Body of pancreas (tissue), 4 donors: ENCODE results near the gene GPR176. TPM values are rescaled to one million over a fixed set of nuclear protein-coding genes. Genes with fewer than 3 reads are reported as not detected.

Experiments
- ATAC-seq: fragments of 150-250 bp; one replicate; pipeline ENCODE4 v1.9.1; 2016
- DNase-seq, 4 donors: peaks; one replicate each; pipeline ENCODE4 v3.0.0-alpha.2; 2019
- H3K27ac ChIP-seq, 4 donors: fragments of 200-600 bp; sonication (generic); 1 replicate in 3 of 4; 2 replicates in 1 of 4; pipeline versions ENCODE4 v1.5.1 to v1.6.1; 2016 to 2019; ENCODE audit warnings: mild to moderate bottlenecking in 1 of 4, mixed read lengths in 1 of 4, moderate library complexity in 1 of 4
- H3K27me3 ChIP-seq, 2 donors: fragments of 200-600 bp; sonication (generic); one replicate each; pipeline ENCODE4 v1.6.0; 2016; ENCODE audit warnings: mild to moderate bottlenecking in 1 of 2
- H3K36me3 ChIP-seq, 2 donors: fragments of 200-600 bp; sonication (generic); replicated peaks in 1 of 2; 2 replicates each; pipeline ENCODE4 v1.5.1; 2016; ENCODE audit warnings: low read depth in 2 of 2; ENCODE audit not compliant: insufficient read depth in 1 of 2
- H3K4me1 ChIP-seq: fragments of 200-600 bp; sonication (generic); one replicate; pipeline ENCODE4 v1.6.0; 2016
- H3K4me3 ChIP-seq, 2 donors: fragments of 200-600 bp; sonication (generic); 1 replicate in 1 of 2; 2 replicates in 1 of 2; pipeline ENCODE4 v1.5.1; 2016 to 2019
- H3K9me3 ChIP-seq, 3 donors: fragments of 200-600 bp; sonication (generic); 1 replicate in 2 of 3; 2 replicates in 1 of 3; pipeline ENCODE4 v1.5.1; 2016
- CTCF ChIP-seq, 7 experiments: fragments of 450-650 bp in 4 of 7; fragments of 200-600 bp in 3 of 7; sonication (generic) in 3 of 7; IDR thresholded peaks; one replicate each; pipeline ENCODE4 v1.5.1; 2016 to 2019; ENCODE audit warnings: antibody characterized with exemption in 7 of 7
- POLR2A ChIP-seq, 3 donors: fragments of 450-650 bp; IDR thresholded peaks; one replicate each; pipeline ENCODE4 v1.6.1; 2016; ENCODE audit warnings: antibody characterized with exemption in 3 of 3, mild to moderate bottlenecking in 2 of 3
- WGBS, 2 donors: methylation state at CpG; one replicate each; pipeline ENCODE4 v1.1.5; 2017; 5-methylcytosine and 5-hydroxymethylcytosine counted together
- intact Hi-C: fragments of 100-400 bp; cut with DNase I; formaldehyde crosslinking; loops from one replicate; pipeline ENCODE4 v1.15.1; 2023
- total RNA-seq, 2 donors: library from RNA; depleted of rRNA; stranded (reverse); fragments of >200 nt; gene quantifications; one replicate each; pipeline ENCODE4 v1.1.0, GENCODE V29; 2016

Gene GPR176
- total RNA-seq, 2 donors from 2014 or later: 4.7 TPM; not detected in 1

- intact Hi-C loops: no loop called here
- no peaks in the 10 kb centered on the region for H3K4me1 ChIP-seq
- H3K9me3 ChIP-seq: no peaks in the 10 kb centered on the region
- no peak for ATAC-seq
- H3K27ac ChIP-seq: no peak overlapping the region
- no peaks in the 10 kb centered on the region for H3K27me3 ChIP-seq
- TF ChIP-seq POLR2A (IDR thresholded peaks at IDR 0.05) (no peak), CTCF (IDR thresholded peaks at IDR 0.05) (no peak)
- 44 to 46% methylated on average over 6 of the region's 6 CpGs for WGBS, 2 donors
- DNase-seq: peak; percentile 5 to 20 (median 17)
- H3K4me3 ChIP-seq: no peak overlapping the region
- H3K36me3 ChIP-seq: no peaks in the 10 kb centered on the region
Observed at GRCh38 chr15:39828374-39828931, 91.6 kb downstream of the GPR176 start.

- H3K4me3 ChIP-seq: no peak overlapping the region
- TF ChIP-seq CTCF (IDR thresholded peaks at IDR 0.05) (no peak), POLR2A (IDR thresholded peaks at IDR 0.05) (no peak)
- H3K27ac ChIP-seq: no peak overlapping the region
- no peaks in the 10 kb centered on the region for H3K36me3 ChIP-seq
- WGBS, 2 donors: 83 to 98% methylated on average over 2 of the region's 2 CpGs
- H3K9me3 ChIP-seq: no peaks in the 10 kb centered on the region
- intact Hi-C loops: no loop called here
- ATAC-seq: no peak
- H3K4me1 ChIP-seq: no peaks in the 10 kb centered on the region
- DNase-seq: no peak
- no peaks in the 10 kb centered on the region for H3K27me3 ChIP-seq
Observed at GRCh38 chr15:39826975-39827374, 93.1 kb downstream of the GPR176 start.

- DNase-seq (no peak), ATAC-seq (no peak)
- H3K27me3 ChIP-seq: no peaks in the 10 kb centered on the region
- no peaks in the 10 kb centered on the region for H3K36me3 ChIP-seq
- H3K9me3 ChIP-seq: no peaks in the 10 kb centered on the region
- no peak overlapping the region for H3K4me3 ChIP-seq
- 78 to 79% methylated on average over 2 of the region's 2 CpGs for WGBS, 2 donors
- H3K27ac ChIP-seq: no peak overlapping the region
- TF ChIP-seq POLR2A (IDR thresholded peaks at IDR 0.05): no peak
- TF ChIP-seq CTCF (IDR thresholded peaks at IDR 0.05): no peak
- intact Hi-C loops: no loop called here
- no peaks in the 10 kb centered on the region for H3K4me1 ChIP-seq
Observed at GRCh38 chr15:39823634-39824033, 96.4 kb downstream of the GPR176 start.

- no peak overlapping the region for H3K27ac ChIP-seq
- H3K4me1 ChIP-seq: no peaks in the 10 kb centered on the region
- ATAC-seq (no peak), DNase-seq (no peak)
- intact Hi-C loops: no loop called here
- no peaks in the 10 kb centered on the region for H3K36me3 ChIP-seq
- no peaks in the 10 kb centered on the region for H3K9me3 ChIP-seq
- TF ChIP-seq CTCF (IDR thresholded peaks at IDR 0.05) (no peak), POLR2A (IDR thresholded peaks at IDR 0.05) (no peak)
- no peak overlapping the region for H3K4me3 ChIP-seq
- 41 to 68% methylated on average over 3 of the region's 3 CpGs for WGBS, 2 donors
- no peaks in the 10 kb centered on the region for H3K27me3 ChIP-seq
Observed at GRCh38 chr15:39820050-39820602, 99.9 kb downstream of the GPR176 start.

- Histone ChIP-seq H3K9me3 (no peaks in the 10 kb centered on the region), H3K4me1 (no peaks in the 10 kb centered on the region), H3K36me3 (no peaks in the 10 kb centered on the region), H3K27ac (no peak overlapping the region), H3K27me3 (no peaks in the 10 kb centered on the region), H3K4me3 (no peak overlapping the region)
- no peak for ATAC-seq
- intact Hi-C loops: no loop called here
- DNase-seq: no peak
- no peak for TF ChIP-seq CTCF (IDR thresholded peaks at IDR 0.05)
- 77 to 82% methylated on average over 3 of the region's 3 CpGs for WGBS, 2 donors
Observed at GRCh38 chr15:39819533-39819932, 100.5 kb downstream of the GPR176 start.
